GM19395 (cell line): ENCODE data around the gene PRAC1.

Experiments
- ATAC-seq: cut with Tn5 transposase; IDR thresholded peaks from one replicate; pipeline ENCODE4 v1.9.1; 2021; ENCODE audit warnings: mild to moderate bottlenecking, moderate library complexity; ENCODE audit not compliant: unreplicated experiment

PRAC1 gene

DNA sequence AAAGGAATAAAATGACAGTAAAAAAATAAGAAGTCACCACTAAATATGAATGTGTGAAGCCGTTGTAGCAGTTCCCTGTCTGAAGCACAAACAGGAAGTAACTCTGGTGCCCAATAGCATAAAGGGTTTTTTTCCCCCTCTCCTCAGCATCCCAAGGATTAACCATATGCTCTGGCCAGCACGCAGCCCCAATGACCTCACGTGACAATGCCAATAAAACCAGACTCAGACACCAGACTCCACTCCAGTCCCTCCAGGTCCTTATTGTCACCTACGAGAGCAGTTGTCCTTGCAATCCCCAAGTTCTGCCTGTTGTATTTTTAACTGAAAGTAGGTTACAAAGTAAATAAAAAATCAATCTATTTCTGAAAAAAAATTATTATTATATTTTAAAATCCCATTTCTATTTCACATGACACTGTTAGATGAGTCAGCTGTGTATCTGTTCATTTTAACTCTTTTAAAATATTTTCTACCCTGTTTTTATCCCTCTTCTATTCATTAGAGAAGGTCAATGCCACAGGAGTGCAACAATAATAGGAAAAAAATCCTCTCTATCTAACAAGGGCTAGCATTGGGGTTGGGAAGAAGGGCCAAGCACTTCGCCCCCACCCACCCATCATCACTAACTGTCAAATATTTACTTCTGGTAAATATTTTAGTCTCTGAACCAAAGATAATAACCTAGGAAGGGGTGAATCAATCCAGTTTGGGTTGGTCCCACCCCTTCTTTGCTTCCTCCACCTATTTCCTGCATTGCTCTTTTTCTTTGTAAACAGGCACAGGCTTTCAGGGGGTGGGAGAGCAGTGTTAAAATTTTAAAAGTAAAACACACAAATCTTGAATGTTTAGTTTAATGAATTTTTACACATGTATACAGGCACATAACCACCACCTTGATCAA is 6.6 kb downstream of the PRAC1 start:
- no peak for ATAC-seq

DNA sequence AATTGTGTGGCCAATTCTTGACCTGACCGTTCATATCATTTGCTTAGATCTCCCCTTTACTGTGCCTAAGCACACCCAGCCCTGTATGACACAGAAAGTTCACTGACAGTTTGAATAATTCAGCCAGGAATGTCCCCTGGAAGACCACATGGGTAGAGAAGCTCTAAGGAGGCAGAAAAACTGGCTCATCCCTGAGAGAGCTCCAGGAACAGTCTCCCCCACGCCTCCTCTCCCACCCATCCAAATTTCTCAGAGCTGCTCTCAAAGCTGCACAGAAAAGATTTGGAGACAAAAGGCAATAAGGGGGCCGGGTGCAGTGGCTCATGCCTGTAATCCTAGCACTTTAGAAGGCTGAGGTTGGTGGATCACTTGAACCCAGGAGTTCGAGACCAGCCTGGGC is 11.2 kb downstream of the PRAC1 start:
- ATAC-seq: no peak

DNA sequence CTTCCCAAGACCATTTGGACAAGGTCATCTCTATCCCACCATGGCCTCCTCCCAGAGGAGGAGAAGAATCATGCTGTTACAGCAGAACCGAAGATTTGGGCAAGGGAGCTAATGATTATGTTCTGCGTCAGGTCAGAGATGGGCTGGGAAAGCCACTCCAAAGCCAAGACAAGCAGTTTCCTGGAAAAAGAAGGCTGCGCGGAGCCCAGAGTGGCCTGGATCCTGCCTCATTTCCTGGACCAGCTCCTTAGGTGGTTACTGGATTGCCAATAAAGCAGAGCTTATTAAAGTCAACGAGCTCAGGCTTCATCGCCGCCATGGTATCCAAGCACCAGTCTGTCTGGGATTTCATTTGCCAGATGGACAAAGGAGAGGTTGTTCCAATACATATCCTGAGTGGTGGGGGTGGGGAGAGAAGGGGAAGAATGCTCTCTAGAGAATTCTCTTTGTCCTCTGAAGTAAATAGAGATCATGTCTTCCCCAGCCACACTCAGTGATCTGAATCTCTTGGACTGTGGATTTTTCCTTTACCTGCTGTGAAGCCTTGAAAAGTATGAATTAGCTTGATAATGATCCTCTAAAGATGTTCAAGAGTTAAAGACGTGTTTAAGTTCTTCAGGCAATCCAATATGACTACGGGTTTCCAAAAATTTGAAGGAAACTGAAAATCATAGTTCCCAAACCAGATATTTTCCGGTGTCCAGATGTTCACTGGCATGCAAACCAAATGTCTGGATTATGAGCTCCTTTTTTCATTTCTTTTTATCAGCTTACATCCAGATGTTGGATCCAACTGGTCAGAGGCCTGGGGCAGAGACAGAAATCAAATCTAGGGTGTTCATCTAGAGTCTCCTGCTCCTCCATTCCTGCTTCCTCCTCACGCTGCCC is 17.7 kb downstream of the PRAC1 start:
- no peak for ATAC-seq

DNA sequence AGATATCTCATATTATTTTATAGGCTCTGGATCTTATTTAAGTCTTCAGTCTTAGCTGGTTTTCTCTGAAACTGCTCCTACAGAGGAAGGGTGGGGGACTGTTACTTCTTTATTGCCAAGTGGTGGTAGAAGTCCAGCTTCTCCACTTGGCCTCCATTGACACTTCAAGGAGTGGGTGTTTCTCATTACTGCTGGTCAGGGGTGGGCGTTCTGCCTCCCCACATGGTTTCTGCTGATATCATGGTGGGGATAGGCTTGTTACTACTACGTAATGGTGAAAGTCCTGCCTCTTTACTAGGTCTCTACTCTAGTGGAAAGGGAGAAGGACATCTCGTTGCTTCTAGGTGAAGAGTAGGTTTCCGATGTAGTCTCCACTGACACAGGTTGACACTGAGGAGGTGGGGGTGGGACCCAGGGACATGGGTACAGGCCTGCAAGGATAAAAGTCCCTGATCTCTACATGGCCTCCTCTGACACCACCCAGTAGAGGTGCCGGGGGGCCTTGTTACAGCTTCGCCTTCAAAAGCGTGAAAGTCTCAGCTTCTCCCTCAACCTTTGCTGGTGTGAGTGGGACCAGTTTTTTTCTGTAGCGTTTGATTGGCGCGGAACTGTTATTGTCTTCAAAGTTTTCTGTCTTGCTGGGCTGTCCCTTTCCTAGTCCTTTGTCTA is 20.3 kb downstream of the PRAC1 start:
- no peak for ATAC-seq

DNA sequence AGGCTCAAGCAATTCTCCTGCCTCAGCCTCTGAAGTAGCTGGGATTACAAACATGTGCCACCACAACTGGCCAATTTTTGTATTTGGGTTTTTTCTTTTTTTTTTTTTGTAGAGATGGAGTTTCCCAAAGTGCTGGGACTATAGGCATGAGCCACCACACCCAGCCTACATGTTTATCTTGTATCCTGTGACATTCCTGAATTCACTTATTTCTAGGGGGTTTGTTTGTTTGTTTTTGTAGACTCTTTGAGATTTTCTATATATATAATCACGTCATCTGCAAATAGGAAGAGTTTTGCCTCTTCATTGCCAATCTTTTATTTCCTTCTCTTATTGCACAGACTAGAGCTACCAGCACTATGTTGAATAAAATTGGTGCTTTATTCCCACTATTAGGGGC is 29.1 kb downstream of the PRAC1 start:
- ATAC-seq: no peak

DNA sequence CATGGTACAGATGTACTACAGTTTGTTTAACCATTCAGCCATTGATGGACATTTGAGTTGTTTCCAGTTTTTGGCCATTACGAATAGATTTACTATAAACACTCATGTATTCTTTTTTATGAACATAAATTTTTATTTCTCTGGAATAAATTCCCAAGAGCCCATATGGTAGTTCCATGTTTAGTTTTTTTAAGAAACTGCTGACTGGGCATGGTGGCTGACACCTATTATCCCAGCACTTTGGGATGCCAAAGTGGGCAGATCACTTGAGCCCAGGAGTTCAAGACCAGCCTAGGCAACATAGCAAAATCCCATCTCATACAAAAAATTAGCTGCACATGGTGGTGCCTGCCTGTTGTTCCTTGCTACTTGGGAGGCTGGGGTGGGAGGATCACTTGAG is 30.3 kb downstream of the PRAC1 start:
- ATAC-seq: no peak

DNA sequence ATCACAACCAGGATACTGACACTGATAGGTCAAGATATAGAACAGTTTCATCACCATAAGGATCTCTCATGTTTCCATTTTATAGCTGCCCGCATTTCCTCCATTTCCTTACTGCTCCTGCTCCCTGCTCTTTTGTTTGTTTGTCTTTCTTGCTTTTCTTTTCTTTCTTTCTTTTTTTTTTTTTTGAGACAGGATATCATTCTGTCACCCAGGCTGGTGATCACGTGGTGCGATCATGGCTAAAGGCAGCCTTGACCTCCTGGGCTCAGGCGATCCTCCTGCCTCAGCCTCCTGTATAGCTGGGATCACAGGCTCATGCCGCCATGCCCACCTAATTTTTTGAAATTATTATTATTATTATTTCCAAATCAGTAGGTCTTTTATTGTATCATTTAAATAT is 31.7 kb downstream of the PRAC1 start:
- no peak for ATAC-seq

DNA sequence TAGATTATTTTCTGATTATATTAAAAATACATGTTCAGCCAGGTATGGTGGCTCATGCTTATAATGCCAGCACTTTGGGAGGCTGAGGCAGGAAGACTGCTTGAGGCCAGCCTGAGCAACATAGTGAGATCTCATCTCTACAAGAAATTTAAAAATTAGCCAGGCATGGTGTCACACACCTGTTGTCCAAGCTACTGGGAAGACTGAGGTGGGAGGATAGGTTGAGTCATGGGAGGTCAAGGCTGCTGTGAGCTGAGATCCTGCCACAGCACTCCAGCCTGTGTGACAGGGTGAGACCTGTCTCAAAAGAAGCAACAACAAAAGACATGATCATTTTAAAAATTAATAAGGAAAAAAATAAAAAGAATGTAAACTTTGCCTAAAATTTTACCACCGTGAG is 40.7 kb downstream of the PRAC1 start:
- ATAC-seq: no peak

DNA sequence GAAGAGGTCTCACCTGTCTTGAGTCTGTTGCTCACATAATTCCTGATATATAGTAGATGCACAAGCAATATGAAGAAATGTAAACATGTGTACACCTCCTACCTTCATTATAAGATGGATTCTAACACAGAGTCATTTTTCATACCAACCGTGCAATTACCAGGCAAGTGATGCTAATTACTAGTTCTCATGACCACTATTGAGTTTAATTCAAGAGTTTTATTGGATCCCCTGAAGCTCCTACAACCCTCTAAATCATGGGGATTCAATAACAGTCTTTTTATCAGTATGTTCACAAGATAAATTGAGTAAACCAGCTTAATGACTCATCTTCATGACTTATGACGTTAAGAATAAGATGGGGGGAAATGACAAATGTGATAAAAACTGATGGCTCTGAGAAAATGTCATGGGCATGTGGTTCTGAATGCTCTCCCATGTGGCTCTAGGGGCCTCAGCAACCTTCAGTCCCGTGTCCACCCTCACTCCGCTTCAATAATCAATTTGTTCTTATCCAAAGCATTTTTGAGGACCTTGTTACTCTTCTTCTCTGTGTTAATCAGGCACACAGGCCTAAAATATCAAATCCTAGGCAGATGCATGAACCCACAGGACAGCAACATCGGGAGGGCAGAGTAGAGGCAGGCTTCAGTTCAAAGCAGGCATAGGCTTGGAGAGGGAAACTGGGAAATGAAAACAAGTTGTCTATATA is 42.8 kb downstream of the PRAC1 start:
- no peak for ATAC-seq

DNA sequence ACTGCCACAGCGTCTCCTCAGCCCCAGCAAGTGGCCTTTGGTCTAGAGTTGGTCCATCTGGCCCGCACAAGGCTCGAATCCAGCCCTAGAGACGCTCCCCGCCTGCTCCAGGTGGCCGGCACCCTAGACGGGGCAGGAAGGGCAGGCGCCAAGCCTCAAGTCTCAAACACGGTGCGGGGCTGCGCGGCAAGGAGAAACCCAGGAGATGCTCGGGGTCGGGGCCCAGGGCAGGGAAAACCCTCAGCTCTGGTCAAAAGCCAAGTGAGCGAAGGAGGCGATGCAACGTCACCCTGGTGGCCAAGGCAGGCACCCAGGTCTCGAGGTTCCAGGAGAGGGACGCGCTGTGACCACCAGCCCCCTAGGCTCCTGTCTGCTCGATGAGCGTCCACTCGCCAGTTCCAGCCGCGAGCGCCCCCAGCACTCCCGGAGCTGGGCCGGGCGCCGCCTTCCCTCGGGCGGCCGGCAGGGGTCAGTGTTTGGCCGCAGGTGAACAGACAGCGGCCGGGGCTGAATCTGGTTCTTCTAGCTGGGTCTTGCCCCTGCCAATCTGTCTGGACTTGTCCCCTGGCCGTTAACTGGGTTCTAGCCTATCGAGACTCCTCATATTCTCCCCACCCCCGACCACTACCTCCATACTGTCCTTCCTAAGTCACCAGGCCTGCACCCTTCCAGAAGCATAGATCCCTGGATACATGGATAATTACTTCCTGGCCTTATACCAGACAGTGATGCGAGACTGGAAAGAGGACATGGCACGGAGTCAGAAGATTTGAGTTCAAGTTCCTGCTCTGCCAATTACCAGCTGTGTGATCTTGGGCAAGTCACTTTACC is 44.0 kb downstream of the PRAC1 start:
- no peak for ATAC-seq

DNA sequence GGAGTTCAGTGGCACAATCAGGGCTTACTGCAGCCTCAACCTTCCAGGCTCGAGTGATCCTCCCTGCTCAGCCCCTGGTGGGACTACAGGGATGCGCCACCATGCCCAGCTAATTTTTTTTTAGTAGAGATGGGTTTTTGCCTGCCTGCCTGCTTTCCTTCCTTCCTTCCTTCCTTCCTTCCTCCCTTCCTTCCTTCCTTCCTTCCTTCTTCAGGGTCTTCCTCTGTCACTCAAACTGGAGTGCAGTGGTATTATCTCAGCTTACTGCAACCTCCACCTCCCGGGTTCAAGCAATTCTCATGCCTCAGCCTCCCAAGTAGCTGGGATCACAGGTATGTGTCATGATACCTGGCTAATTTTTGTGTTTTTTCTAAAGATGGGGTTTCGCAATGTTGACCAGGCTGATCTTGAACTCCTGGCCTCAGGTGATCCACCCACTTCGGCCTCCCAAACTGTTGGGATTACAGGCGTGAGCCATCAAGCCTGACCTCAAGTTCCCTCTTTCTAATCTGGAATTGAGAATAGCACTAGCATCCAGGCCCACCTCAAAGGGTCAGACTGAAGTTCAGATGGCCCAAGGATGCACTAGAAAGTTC is 45.3 kb downstream of the PRAC1 start:
- ATAC-seq: no peak

DNA sequence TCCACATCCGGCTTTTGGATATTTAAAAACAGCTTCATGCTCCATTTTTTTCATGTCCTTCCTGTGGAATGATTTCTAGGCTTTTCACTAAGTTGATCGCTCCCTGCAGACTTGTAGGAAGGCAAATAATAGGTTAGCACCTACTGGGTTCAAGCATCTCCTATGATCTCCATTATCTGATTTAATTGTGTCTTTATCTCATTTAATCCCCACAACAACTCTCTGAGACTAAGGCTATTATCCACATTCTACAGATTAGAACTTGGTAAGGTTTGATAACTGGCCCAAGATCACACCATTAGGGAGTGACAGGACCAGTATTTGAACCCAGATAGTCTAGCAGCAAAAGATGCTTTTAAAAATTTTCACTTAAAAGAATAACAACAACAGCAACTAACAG is 50.0 kb downstream of the PRAC1 start:
- ATAC-seq: no peak
